H1 (cell line): ENCODE measurements around the gene NUP210L. TPM values are rescaled to one million over a fixed set of nuclear protein-coding genes. Genes with fewer than 3 reads are reported as not detected.

Source experiments
- CTCF ChIA-PET: fragments of 300-600 bp; sonication (Branson Sonifier 250); formaldehyde crosslinking; loops from one replicate; lab custom pipeline; 2021; ENCODE audit not compliant: partially characterized antibody; lab: Charles Lee
- POLR2A ChIA-PET: fragments of 300-600 bp; sonication (Branson Sonifier 250); formaldehyde crosslinking; loops from one replicate; lab custom pipeline; 2021; ENCODE audit warnings: inconsistent platforms; ENCODE audit not compliant: partially characterized antibody; lab: Charles Lee
- DNase-seq, 2 experiments: peaks; one replicate each; pipeline versions ENCODE4 v3.0.0 to v3.0.0-alpha.2; 2010 to 2022; ENCODE audit warnings: low spot score in 2 of 2, low read depth in 1 of 2, mixed read lengths in 1 of 2
- FAIRE-seq: peaks from 2 replicates; lab custom pipeline; 2011; peaks lifted over from hg19 to GRCh38; lab: Jason Lieb, UNC
- H2AFZ ChIP-seq: 2 replicates; pipeline ENCODE4 v1.8.1; 2012; ENCODE audit warnings: low read length, inconsistent platforms
- H2AK5ac ChIP-seq: 2 replicates; pipeline ENCODE4 v1.6.1; 2013; ENCODE audit warnings: low read depth, low read length
- H2BK120ac ChIP-seq: replicated peaks from 2 replicates; pipeline ENCODE3; 2013; ENCODE audit warnings: low read depth, low read length, inconsistent platforms
- H2BK12ac ChIP-seq: 2 replicates; pipeline ENCODE4 v1.6.1; 2013; ENCODE audit warnings: low read depth, low read length
- H2BK15ac ChIP-seq: 2 replicates; pipeline ENCODE4 v1.6.1; 2013; ENCODE audit warnings: low read length
- H2BK20ac ChIP-seq: 2 replicates; pipeline ENCODE4 v1.6.1; 2013; ENCODE audit warnings: low read length
- H2BK5ac ChIP-seq: 2 replicates; pipeline ENCODE4 v1.6.1; 2013; ENCODE audit warnings: low read depth, low read length
- H3K14ac ChIP-seq: 2 replicates; pipeline ENCODE4 v1.6.1; 2013; ENCODE audit warnings: inconsistent platforms; ENCODE audit not compliant: insufficient read length
- H3K18ac ChIP-seq: 2 replicates; pipeline ENCODE4 v1.6.1; 2013; ENCODE audit warnings: low read length; ENCODE audit errors: extremely low read depth
- H3K23ac ChIP-seq: 2 replicates; pipeline ENCODE4 v1.6.1; 2013; ENCODE audit warnings: inconsistent platforms; ENCODE audit not compliant: insufficient read length
- H3K23me2 ChIP-seq: 2 replicates; pipeline ENCODE4 v1.6.1; 2013; ENCODE audit warnings: low read depth, low read length
- H3K27ac ChIP-seq: 2 replicates; pipeline ENCODE4 v1.6.1; 2011; ENCODE audit warnings: low read depth, low read length, inconsistent platforms
- H3K27me3 ChIP-seq, 4 experiments: replicated peaks in 1 of 4; 1 replicate in 1 of 4; 2 replicates in 3 of 4; pipeline versions ENCODE4 v1.6.1 to v1.8.1; 2011 to 2013; ENCODE audit warnings: low read length in 3 of 4, mild to moderate bottlenecking in 3 of 4, inconsistent platforms in 2 of 4, mixed read lengths in 2 of 4, moderate library complexity in 1 of 4; ENCODE audit not compliant: control insufficient read depth in 3 of 4, insufficient read depth in 3 of 4; ENCODE audit errors: extremely low read depth in 1 of 4
- H3K36me3 ChIP-seq, 4 experiments: 2 replicates each; pipeline versions ENCODE4 v1.6.1 to v1.8.1; 2011 to 2013; ENCODE audit warnings: mild to moderate bottlenecking in 4 of 4, low read length in 3 of 4, moderate library complexity in 2 of 4, control low read depth in 1 of 4, inconsistent platforms in 1 of 4; ENCODE audit not compliant: insufficient read depth in 4 of 4, control insufficient read depth in 2 of 4
- H3K4ac ChIP-seq: replicated peaks from 2 replicates; pipeline ENCODE3; 2013; ENCODE audit warnings: low read length, low read depth, mixed read lengths, inconsistent platforms; ENCODE audit not compliant: insufficient read length
- H3K4me1 ChIP-seq, 4 experiments: replicated peaks in 1 of 4; 1 replicate in 1 of 4; 2 replicates in 3 of 4; pipeline versions ENCODE4 v1.6.1 to v1.8.1; 2011 to 2013; ENCODE audit warnings: low read length in 3 of 4, inconsistent platforms in 2 of 4, mixed read lengths in 1 of 4; ENCODE audit not compliant: insufficient read depth in 4 of 4, control insufficient read depth in 3 of 4
- H3K4me2 ChIP-seq, 2 experiments: 2 replicates each; pipeline versions ENCODE4 v1.6.1 to v1.8.1; 2011 to 2013; ENCODE audit warnings: low read depth in 2 of 2, low read length in 2 of 2, control low read depth in 1 of 2, inconsistent platforms in 1 of 2, mild to moderate bottlenecking in 1 of 2; ENCODE audit not compliant: insufficient read depth in 1 of 2
- H3K4me3 ChIP-seq, 4 experiments: fragments of 200-600, 300-600 bp in 1 of 4; sonication (generic), shearing (Covaris generic), sonication (Bioruptor Twin) in 1 of 4; 2 replicates each; pipeline versions ENCODE4 v1.5.1 to v1.8.1; 2011 to 2016; ENCODE audit warnings: low read length in 4 of 4, low read depth in 3 of 4, control low read depth in 2 of 4, inconsistent platforms in 2 of 4, mild to moderate bottlenecking in 2 of 4, mixed read lengths in 1 of 4, moderate library complexity in 1 of 4; ENCODE audit not compliant: insufficient read depth in 2 of 4; ENCODE audit errors: extremely low read depth in 1 of 4
- H3K56ac ChIP-seq: replicated peaks from 2 replicates; pipeline ENCODE3; 2013; ENCODE audit warnings: low read depth, mild to moderate bottlenecking, mixed read lengths, low read length, inconsistent platforms; ENCODE audit not compliant: insufficient read length
- H3K79me1 ChIP-seq: 2 replicates; pipeline ENCODE4 v1.6.1; 2013; ENCODE audit warnings: low read depth, low read length, control low read depth
- H3K79me2 ChIP-seq, 2 experiments: 2 replicates each; pipeline versions ENCODE4 v1.6.1 to v1.8.1; 2012 to 2013; ENCODE audit warnings: low read length in 2 of 2, mild to moderate bottlenecking in 2 of 2, inconsistent platforms in 1 of 2; ENCODE audit not compliant: insufficient read depth in 2 of 2, control insufficient read depth in 1 of 2
- H3K9ac ChIP-seq, 4 experiments: replicated peaks in 1 of 4; 1 replicate in 1 of 4; 2 replicates in 3 of 4; pipeline versions ENCODE4 v1.6.1 to v1.8.1; 2011 to 2013; ENCODE audit warnings: low read depth in 3 of 4, low read length in 3 of 4, control low read depth in 2 of 4, mild to moderate bottlenecking in 2 of 4, moderate library complexity in 2 of 4, inconsistent platforms in 1 of 4; ENCODE audit errors: extremely low read depth in 1 of 4
- H3K9me3 ChIP-seq, 2 experiments: 2 replicates each; pipeline versions ENCODE4 v1.6.1 to v1.8.1; 2012 to 2013; ENCODE audit warnings: mild to moderate bottlenecking in 2 of 2, moderate library complexity in 2 of 2, control low read depth in 1 of 2, inconsistent platforms in 1 of 2, low read depth in 1 of 2, low read length in 1 of 2, mixed read lengths in 1 of 2; ENCODE audit not compliant: insufficient read depth in 2 of 2
- H4K20me1 ChIP-seq, 2 experiments: replicated peaks in 1 of 2; 2 replicates each; pipeline versions ENCODE3 to v1.8.1; 2011 to 2013; ENCODE audit warnings: inconsistent platforms in 2 of 2, low read length in 2 of 2, mild to moderate bottlenecking in 1 of 2; ENCODE audit not compliant: insufficient read depth in 2 of 2, control insufficient read depth in 1 of 2
- H4K5ac ChIP-seq: 2 replicates; pipeline ENCODE4 v1.6.1; 2013; ENCODE audit warnings: low read length, low read depth, mixed read lengths, inconsistent platforms; ENCODE audit not compliant: insufficient read length
- H4K8ac ChIP-seq: 2 replicates; pipeline ENCODE4 v1.8.0; 2013; ENCODE audit warnings: mild to moderate bottlenecking, moderate library complexity, low read length, inconsistent platforms; ENCODE audit not compliant: insufficient read depth; ENCODE audit errors: extremely low read depth
- H4K91ac ChIP-seq: replicated peaks from 2 replicates; pipeline ENCODE3; 2013; ENCODE audit warnings: low read length, mixed read lengths, inconsistent platforms; ENCODE audit not compliant: insufficient read length
- EGR1 ChIP-seq: IDR thresholded peaks from 2 replicates; pipeline ENCODE4 v1.6.1; 2011; ENCODE audit warnings: low read depth, low read length, borderline replicate concordance
- EZH2 ChIP-seq: fragments of 200-600 bp; sonication (generic); IDR thresholded peaks from 2 replicates; pipeline ENCODE4 v1.7.1; 2012; ENCODE audit warnings: low read depth, mild to moderate bottlenecking, moderate library complexity, low read length, inconsistent platforms; ENCODE audit not compliant: severe bottlenecking
- FOSL1 ChIP-seq: IDR thresholded peaks from 2 replicates; pipeline ENCODE4 v1.6.1; 2011; ENCODE audit warnings: mild to moderate bottlenecking, low read depth, low read length, moderate library complexity; ENCODE audit not compliant: insufficient read depth
- HDAC2 ChIP-seq, 2 experiments: fragments of 300-600 bp in 1 of 2; sonication (generic) in 1 of 2; IDR thresholded peaks; 2 replicates each; pipeline ENCODE4 v1.6.1; 2011 to 2012; ENCODE audit warnings: low read depth in 2 of 2, low read length in 2 of 2, mild to moderate bottlenecking in 2 of 2, moderate library complexity in 2 of 2, borderline replicate concordance in 1 of 2, inconsistent platforms in 1 of 2
- KDM1A ChIP-seq: fragments of 200-600, 300-600 bp; sonication (generic); IDR thresholded peaks from 2 replicates; pipeline ENCODE4 v1.7.1; 2016; ENCODE audit warnings: mild to moderate bottlenecking, low read length, borderline replicate concordance
- RBBP5 ChIP-seq: IDR thresholded peaks from 2 replicates; pipeline ENCODE4 v1.7.1; 2012; ENCODE audit warnings: low read depth, mild to moderate bottlenecking, inconsistent platforms, low read length, moderate library complexity, borderline replicate concordance
- SIN3A ChIP-seq, 2 experiments: IDR thresholded peaks in 1 of 2; conservative IDR thresholded peaks in 1 of 2; 2 replicates each; pipeline ENCODE4 v1.6.1; 2011 to 2012; ENCODE audit warnings: low read length in 2 of 2, improper control_type of control experiment in 1 of 2, low read depth in 1 of 2, mild to moderate bottlenecking in 1 of 2
- WGBS, 2 experiments: shearing (Covaris generic) in 1 of 2; methylation state at CpG; one replicate each; pipeline versions ENCODE4 v1.1.6 to v1.1.7; 2013 to 2015; ENCODE audit warnings: low lambda C conversion rate in 2 of 2, mixed read lengths in 2 of 2, inconsistent platforms in 1 of 2, low coverage in 1 of 2, missing lambda C conversion rate in 1 of 2; ENCODE audit not compliant: insufficient replicate concordance in 2 of 2, insufficient coverage in 1 of 2, insufficient read length in 1 of 2; ENCODE audit errors: extremely low coverage in 1 of 2, missing lambda C conversion rate in 1 of 2; 5-methylcytosine and 5-hydroxymethylcytosine counted together
- polyA plus RNA-seq, 7 experiments: library from polyadenylated mRNA; depleted of rRNA in 3 of 7; stranded (reverse) in 5 of 7; unstranded in 2 of 7; fragments of >200 nt in 5 of 7; fragments of 200-250 nt in 2 of 7; gene quantifications; 1 replicate in 5 of 7; 2 replicates in 1 of 7; 4 replicates in 1 of 7; pipeline versions ENCODE4 v1.2.1 to v1.2.3, GENCODE V29; 2011 to 2013; ENCODE audit warnings: missing spikeins in 2 of 7, mixed read lengths in 2 of 7
- total RNA-seq: library from RNA; stranded (reverse); fragmentation: NEBNext Ultra II Directional; extraction: Animal tissue kit (Norgen Biotek cat#: 25700); gene quantifications from 2 replicates; pipeline ENCODE4 v1.2.1, GENCODE V29; 2021

The NUP210L gene
- total and polyA plus RNA-seq, 2 of the 8 experiments (the other 6 are each of a cell fraction or from before 2014, with no cell fraction given): not detected

GRCh38 chr1:154166207-154166606 is 11.3 kb upstream of the NUP210L start:
- H3K79me2 ChIP-seq: peaks cover 0 to 17% of the 10 kb centered on the region in 2 experiments; a peak in 1 of 4 replicates
- CTCF ChIA-PET: no interaction called here

More at GRCh38 chr1:154166207-154166606, 11.3 kb upstream of the NUP210L start:
- Histone ChIP-seq H2BK20ac (no peak overlapping the region), H3K4ac (no peak overlapping the region), H3K18ac (no peak overlapping the region), H3K56ac (no peak overlapping the region), H4K5ac (no peak overlapping the region), H3K36me3 (peaks cover 23 to 95% (median 75%) of the 10 kb centered on the region in 4 experiments), H3K9ac (no peak overlapping the region), H2BK12ac (no peak overlapping the region), H3K14ac (no peak overlapping the region), H4K20me1 (peaks cover 0 to 2% of the 10 kb centered on the region in 2 experiments), H2AFZ (no peak overlapping the region), H2BK120ac (no peak overlapping the region), H4K8ac (no peak overlapping the region), H4K91ac (no peak overlapping the region), H3K79me1 (no peaks in the 10 kb centered on the region), H3K23ac (no peak overlapping the region), H3K4me2 (no peak overlapping the region), H3K23me2 (no peaks in the 10 kb centered on the region), H3K9me3 (no peaks in the 10 kb centered on the region), H3K4me1 (no peaks in the 10 kb centered on the region), H2AK5ac (no peak overlapping the region), H3K27ac (no peak overlapping the region), H3K27me3 (no peaks in the 10 kb centered on the region), H3K4me3 (no peak overlapping the region), H2BK15ac (no peak overlapping the region), H2BK5ac (no peak overlapping the region)
- TF ChIP-seq EGR1 (no peak), KDM1A (no peak), FOSL1 (no peak), EZH2 (no peak), RBBP5 (no peak), HDAC2 (IDR thresholded peaks at IDR 0.05; ENCODE audit: borderline replicate concordance in 1 of 2, low read depth in 2 of 2, low read length in 2 of 2) (no peak), SIN3A (conservative IDR thresholded peaks at IDR 0.05 in 1 of 2, IDR thresholded peaks at IDR 0.05 in 1 of 2; ENCODE audit: low read depth in 1 of 2, low read length in 2 of 2) (no peak)
- 95% methylated on average over 1 of the region's 1 CpG; no CpG with 5 or more reads in 1 of the 2 experiments for WGBS, 2 experiments
- POLR2A ChIA-PET: interaction anchor here (1.2 to 5.2 kb wide), 5 partner anchors 9 to 54 kb away, joined by 4 to 35 read pairs (median 5); partner anchors contain the start of genes NUP210L and UBAP2L
- no peak for FAIRE-seq
- DNase-seq: no peak
